ENCODE measurements around the gene KIF18B. TPM values are rescaled to one million over a fixed set of nuclear protein-coding genes. Genes with fewer than 3 reads are reported as not detected.

Gene KIF18B
- total RNA-seq, 2 experiments from 2014 or later: 42.2 to 126 TPM

DNA sequence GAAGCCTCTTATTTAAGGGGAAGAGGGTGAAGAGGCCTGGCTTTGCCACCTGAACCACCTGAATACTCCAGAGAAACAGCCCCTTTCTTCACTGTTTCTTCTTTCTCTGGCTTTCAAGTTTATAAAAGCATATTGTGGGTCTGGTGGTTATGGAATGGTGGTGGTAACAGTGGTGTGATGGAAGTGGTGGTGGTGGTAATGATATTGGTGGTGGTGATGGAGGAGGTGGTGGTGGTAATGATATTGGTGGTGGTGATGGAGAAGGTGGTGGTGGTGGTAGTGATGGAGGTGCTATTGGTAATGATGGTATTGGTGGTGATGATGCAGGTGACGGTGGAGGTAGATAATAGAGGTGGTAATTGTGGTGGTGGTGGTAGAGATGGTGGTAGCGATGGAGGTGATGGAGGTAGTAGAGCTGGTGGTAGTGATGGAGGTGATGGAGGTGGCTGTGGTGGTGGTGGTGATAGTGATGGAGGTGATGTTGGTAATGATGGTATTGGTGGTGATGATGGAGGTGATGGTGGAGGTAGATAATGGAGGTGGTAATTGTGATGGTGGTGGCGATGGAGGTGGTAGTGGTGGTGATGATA is 34.6 kb upstream of the KIF18B start:
- Histone ChIP-seq H3K9me2 (ENCODE audit: insufficient read depth, low read length) (no peaks in the 10 kb centered on the region), H3K4me2 (ENCODE audit: low read length) (no peak overlapping the region), H3K27ac (ENCODE audit: low read depth, low read length, poor library complexity, severe bottlenecking) (no peak overlapping the region), H3K9me3 (ENCODE audit: low read length) (no peaks in the 10 kb centered on the region), H2AFZ (ENCODE audit: low read length) (no peak overlapping the region), H3K36me3 (ENCODE audit: insufficient read depth, low read length) (no peaks in the 10 kb centered on the region), H4K20me1 (ENCODE audit: insufficient read depth, low read length) (no peaks in the 10 kb centered on the region), H3K79me2 (ENCODE audit: insufficient read depth, low read depth, low read length) (no peaks in the 10 kb centered on the region), H3K4me1 (ENCODE audit: insufficient read depth, low read length, poor library complexity, severe bottlenecking) (no peaks in the 10 kb centered on the region), H3K4me3 (ENCODE audit: low read depth, low read length, poor library complexity, severe bottlenecking) (no peak overlapping the region)
- CTCF ChIA-PET (ENCODE audit: unreplicated experiment): no interaction called here
- DNase-seq (ENCODE audit: low spot score): no peak
- BruUV-seq (replicated peaks): no TSS peak
- intact Hi-C loops (cut with micrococcal nuclease; ENCODE audit: unreplicated experiment): no loop called here
- POLR2A ChIA-PET: no interaction called here
- TF ChIP-seq EZH2phosphoT487 (IDR thresholded peaks at IDR 0.05; ENCODE audit: borderline replicate concordance, low read depth, low read length): no peak
- TF ChIP-seq, protein P1, sequence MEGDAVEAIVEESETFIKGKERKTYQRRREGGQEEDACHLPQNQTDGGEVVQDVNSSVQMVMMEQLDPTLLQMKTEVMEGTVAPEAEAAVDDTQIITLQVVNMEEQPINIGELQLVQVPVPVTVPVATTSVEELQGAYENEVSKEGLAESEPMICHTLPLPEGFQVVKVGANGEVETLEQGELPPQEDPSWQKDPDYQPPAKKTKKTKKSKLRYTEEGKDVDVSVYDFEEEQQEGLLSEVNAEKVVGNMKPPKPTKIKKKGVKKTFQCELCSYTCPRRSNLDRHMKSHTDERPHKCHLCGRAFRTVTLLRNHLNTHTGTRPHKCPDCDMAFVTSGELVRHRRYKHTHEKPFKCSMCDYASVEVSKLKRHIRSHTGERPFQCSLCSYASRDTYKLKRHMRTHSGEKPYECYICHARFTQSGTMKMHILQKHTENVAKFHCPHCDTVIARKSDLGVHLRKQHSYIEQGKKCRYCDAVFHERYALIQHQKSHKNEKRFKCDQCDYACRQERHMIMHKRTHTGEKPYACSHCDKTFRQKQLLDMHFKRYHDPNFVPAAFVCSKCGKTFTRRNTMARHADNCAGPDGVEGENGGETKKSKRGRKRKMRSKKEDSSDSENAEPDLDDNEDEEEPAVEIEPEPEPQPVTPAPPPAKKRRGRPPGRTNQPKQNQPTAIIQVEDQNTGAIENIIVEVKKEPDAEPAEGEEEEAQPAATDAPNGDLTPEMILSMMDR (conservative IDR thresholded peaks at IDR 0.05; ENCODE audit: low read length): no peak

DNA sequence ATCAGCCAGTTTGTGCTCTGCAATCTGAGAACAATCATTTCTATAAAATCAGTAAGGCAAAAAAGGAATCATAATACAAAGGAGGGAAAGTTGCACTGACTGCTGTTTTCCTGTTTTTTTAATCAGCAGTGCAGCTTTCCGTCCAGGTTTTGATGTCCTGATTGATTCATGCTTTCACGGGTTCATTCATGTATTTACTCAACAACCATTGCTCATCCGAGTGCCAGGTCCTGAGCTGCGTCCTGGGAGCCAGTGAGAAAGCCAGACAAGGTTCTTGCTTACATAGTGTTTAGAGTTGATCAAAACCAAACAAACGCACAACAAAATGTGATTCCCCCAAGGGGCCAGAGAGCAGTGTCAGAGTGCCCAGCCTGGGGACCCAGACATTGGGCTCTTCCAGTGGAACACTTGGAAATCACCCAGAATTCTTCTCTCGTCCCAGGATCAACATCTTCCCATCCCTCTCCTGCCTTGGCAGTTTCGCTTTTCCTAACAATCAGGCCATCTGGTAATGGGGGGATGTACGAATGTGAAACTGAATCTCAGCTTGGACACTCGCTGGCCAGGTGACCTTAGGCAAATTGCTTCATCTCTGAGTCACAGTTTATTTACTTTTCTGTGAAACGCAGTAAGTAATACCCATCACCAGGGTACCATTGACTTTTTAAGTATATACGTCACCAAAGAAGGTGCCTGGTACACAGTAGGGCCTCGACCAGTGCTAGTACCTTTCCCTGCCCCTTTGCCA is 33.8 kb upstream of the KIF18B start:
- BruUV-seq (replicated peaks): no TSS peak
- CTCF ChIA-PET (ENCODE audit: unreplicated experiment): no interaction called here
- intact Hi-C loops (cut with micrococcal nuclease; ENCODE audit: unreplicated experiment): no loop called here
- H3K4me1 ChIP-seq (ENCODE audit: insufficient read depth, low read length, poor library complexity, severe bottlenecking): no peaks in the 10 kb centered on the region
- no peaks in the 10 kb centered on the region for H3K36me3 ChIP-seq (ENCODE audit: insufficient read depth, low read length)
- POLR2A ChIA-PET: interaction anchor here (0.8 kb wide), 1 partner anchor 26 kb away, joined by 3 read pairs; no protein-coding TSS in a partner anchor
- no peak for DNase-seq (ENCODE audit: low spot score)
- no peak overlapping the region for H3K27ac ChIP-seq (ENCODE audit: low read depth, low read length, poor library complexity, severe bottlenecking)
- H3K9me2 ChIP-seq (ENCODE audit: insufficient read depth, low read length): no peaks in the 10 kb centered on the region
- no peaks in the 10 kb centered on the region for H3K9me3 ChIP-seq (ENCODE audit: low read length)
- no peak overlapping the region for H2AFZ ChIP-seq (ENCODE audit: low read length)
- H4K20me1 ChIP-seq (ENCODE audit: insufficient read depth, low read length): no peaks in the 10 kb centered on the region
- no peaks in the 10 kb centered on the region for H3K79me2 ChIP-seq (ENCODE audit: insufficient read depth, low read depth, low read length)
- H3K4me3 ChIP-seq (ENCODE audit: low read depth, low read length, poor library complexity, severe bottlenecking): no peak overlapping the region
- no peak for TF ChIP-seq EZH2phosphoT487 (IDR thresholded peaks at IDR 0.05; ENCODE audit: borderline replicate concordance, low read depth, low read length)
- TF ChIP-seq, protein P1 (conservative IDR thresholded peaks at IDR 0.05; ENCODE audit: low read length): no peak
- no peak overlapping the region for H3K4me2 ChIP-seq (ENCODE audit: low read length)

DNA sequence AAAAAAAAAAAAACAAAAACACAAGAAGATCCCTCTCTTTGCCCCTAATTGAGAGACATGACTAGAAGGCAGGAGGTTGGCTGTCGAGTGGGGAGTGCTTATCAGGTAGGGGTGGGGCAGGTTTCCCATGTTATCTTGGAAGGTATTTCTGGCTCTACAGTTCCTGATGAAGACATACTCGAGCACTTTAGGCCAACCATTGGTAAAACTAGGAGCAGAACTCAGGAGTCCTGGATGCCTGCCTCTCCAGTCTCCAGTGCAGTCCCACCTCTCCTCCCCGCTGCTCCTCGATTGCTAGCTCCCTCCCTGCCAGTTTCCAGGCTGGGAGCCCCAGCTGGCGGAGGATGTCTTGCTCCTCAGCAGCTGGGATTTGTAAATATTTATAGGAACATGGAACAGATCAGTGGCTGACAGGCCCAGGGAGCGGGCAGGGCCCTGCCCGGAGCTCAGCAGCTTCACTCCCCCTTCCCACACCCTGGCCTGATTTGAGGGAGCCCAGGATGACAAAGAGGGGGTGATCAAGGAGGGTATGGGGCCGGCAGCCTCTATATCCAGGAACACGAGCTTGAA is 31.9 kb upstream of the KIF18B start:
- H3K9me3 ChIP-seq (ENCODE audit: low read length): no peaks in the 10 kb centered on the region
- intact Hi-C loops (cut with micrococcal nuclease; ENCODE audit: unreplicated experiment): no loop called here
- H3K4me2 ChIP-seq (ENCODE audit: low read length): no peak overlapping the region
- POLR2A ChIA-PET: no interaction called here
- H3K27ac ChIP-seq (ENCODE audit: low read depth, low read length, poor library complexity, severe bottlenecking): no peak overlapping the region
- H4K20me1 ChIP-seq (ENCODE audit: insufficient read depth, low read length): no peaks in the 10 kb centered on the region
- CTCF ChIA-PET (ENCODE audit: unreplicated experiment): no interaction called here
- no TSS peak for BruUV-seq (replicated peaks)
- TF ChIP-seq EZH2phosphoT487 (IDR thresholded peaks at IDR 0.05; ENCODE audit: borderline replicate concordance, low read depth, low read length): no peak
- TF ChIP-seq, protein P1 (conservative IDR thresholded peaks at IDR 0.05; ENCODE audit: low read length): no peak
- H3K36me3 ChIP-seq (ENCODE audit: insufficient read depth, low read length): no peaks in the 10 kb centered on the region
- H2AFZ ChIP-seq (ENCODE audit: low read length): no peak overlapping the region
- H3K4me3 ChIP-seq (ENCODE audit: low read depth, low read length, poor library complexity, severe bottlenecking): no peak overlapping the region
- H3K4me1 ChIP-seq (ENCODE audit: insufficient read depth, low read length, poor library complexity, severe bottlenecking): no peaks in the 10 kb centered on the region
- H3K79me2 ChIP-seq (ENCODE audit: insufficient read depth, low read depth, low read length): no peaks in the 10 kb centered on the region
- no peak for DNase-seq (ENCODE audit: low spot score)
- no peaks in the 10 kb centered on the region for H3K9me2 ChIP-seq (ENCODE audit: insufficient read depth, low read length)

All from OCI-LY7 (cell line).